NB4 (cell line): ENCODE measurements around the gene DMXL2.

Experiments
- MYC ChIP-seq: IDR thresholded peaks from 2 replicates; pipeline ENCODE4 v1.6.1; 2011; ENCODE audit warnings: low read depth, low read length
- POLR2A ChIP-seq: IDR thresholded peaks from 2 replicates; pipeline ENCODE4 v1.6.1; 2011; ENCODE audit warnings: mild to moderate bottlenecking; ENCODE audit not compliant: insufficient read length; ENCODE audit errors: extremely low read depth
- TF ChIP-seq, protein P1 (sequence below): IDR thresholded peaks from one replicate; pipeline ENCODE4 v1.5.1; 2012; ENCODE audit warnings: low read depth, low read length
- TF ChIP-seq, protein P2 (sequence below): IDR thresholded peaks from 2 replicates; pipeline ENCODE4 v1.6.1; 2011; ENCODE audit warnings: low read depth, low read length

DNA sequence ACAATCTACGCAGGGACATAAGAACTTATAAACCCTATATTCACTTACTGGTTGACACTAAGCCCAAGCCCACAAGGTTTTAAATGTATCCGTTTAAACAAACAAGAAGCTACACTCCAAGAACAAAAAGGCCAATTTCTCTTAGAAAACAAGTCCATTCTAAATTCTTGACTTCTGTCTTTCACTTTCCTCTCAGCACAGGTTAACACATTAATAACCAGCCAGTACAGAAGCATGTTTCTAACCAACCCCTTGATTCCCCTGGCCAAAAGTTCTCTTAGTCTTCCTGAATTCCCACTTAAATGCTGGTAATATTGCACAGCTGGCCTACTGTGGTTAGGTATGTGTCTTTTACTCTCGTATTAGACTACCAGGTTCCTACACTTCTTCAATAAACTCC lies 4.7 kb downstream of the DMXL2 start:
- TF ChIP-seq, protein P1, sequence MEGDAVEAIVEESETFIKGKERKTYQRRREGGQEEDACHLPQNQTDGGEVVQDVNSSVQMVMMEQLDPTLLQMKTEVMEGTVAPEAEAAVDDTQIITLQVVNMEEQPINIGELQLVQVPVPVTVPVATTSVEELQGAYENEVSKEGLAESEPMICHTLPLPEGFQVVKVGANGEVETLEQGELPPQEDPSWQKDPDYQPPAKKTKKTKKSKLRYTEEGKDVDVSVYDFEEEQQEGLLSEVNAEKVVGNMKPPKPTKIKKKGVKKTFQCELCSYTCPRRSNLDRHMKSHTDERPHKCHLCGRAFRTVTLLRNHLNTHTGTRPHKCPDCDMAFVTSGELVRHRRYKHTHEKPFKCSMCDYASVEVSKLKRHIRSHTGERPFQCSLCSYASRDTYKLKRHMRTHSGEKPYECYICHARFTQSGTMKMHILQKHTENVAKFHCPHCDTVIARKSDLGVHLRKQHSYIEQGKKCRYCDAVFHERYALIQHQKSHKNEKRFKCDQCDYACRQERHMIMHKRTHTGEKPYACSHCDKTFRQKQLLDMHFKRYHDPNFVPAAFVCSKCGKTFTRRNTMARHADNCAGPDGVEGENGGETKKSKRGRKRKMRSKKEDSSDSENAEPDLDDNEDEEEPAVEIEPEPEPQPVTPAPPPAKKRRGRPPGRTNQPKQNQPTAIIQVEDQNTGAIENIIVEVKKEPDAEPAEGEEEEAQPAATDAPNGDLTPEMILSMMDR = no peak
- TF ChIP-seq, protein P2, sequence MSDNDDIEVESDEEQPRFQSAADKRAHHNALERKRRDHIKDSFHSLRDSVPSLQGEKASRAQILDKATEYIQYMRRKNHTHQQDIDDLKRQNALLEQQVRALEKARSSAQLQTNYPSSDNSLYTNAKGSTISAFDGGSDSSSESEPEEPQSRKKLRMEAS = no peak
- TF ChIP-seq POLR2A (no peak), MYC (no peak)
